HepG2 (cell line): ENCODE measurements around the gene OSGIN1. TPM values are rescaled to one million over a fixed set of nuclear protein-coding genes. Genes with fewer than 3 reads are reported as not detected.

Source experiments
- CHCHD3 ChIP-seq: sonication (generic); formaldehyde crosslinking; IDR thresholded peaks from 2 replicates; pipeline ENCODE4 v1.8.0; 2022; ENCODE audit warnings: mild to moderate bottlenecking, missing genetic modification reagents, moderate library complexity
- DPF2 ChIP-seq: sonication (generic); formaldehyde crosslinking; IDR thresholded peaks from 2 replicates; pipeline ENCODE4 v1.4.0; 2020; ENCODE audit warnings: mild to moderate bottlenecking, low read depth, missing genetic modification reagents, borderline replicate concordance
- GZF1 ChIP-seq: sonication (generic); formaldehyde crosslinking; IDR thresholded peaks from 2 replicates; pipeline ENCODE4 v1.5.1; 2020; ENCODE audit warnings: mild to moderate bottlenecking, missing genetic modification reagents
- MAFF ChIP-seq: IDR thresholded peaks from 2 replicates; pipeline ENCODE4 v1.6.1; 2011; ENCODE audit warnings: low read depth, low read length, improper control_type of control experiment
- SSRP1 ChIP-seq: IDR thresholded peaks from 2 replicates; pipeline ENCODE4 v1.6.1; 2016; ENCODE audit warnings: control low read depth
- ZFY ChIP-seq: sonication (generic); formaldehyde crosslinking; IDR thresholded peaks from 2 replicates; pipeline ENCODE4 v1.4.0; 2020; ENCODE audit warnings: missing genetic modification reagents
- ZGPAT ChIP-seq: IDR thresholded peaks from 2 replicates; pipeline ENCODE4 v1.6.1; 2016; ENCODE audit warnings: mild to moderate bottlenecking
- ZNF296 ChIP-seq: sonication (generic); formaldehyde crosslinking; conservative IDR thresholded peaks from 2 replicates; pipeline ENCODE4 v1.5.0; 2020; ENCODE audit warnings: mild to moderate bottlenecking, missing genetic modification reagents
- ZNF350 ChIP-seq: sonication (generic); formaldehyde crosslinking; IDR thresholded peaks from 2 replicates; pipeline ENCODE4 v1.4.0; 2020; ENCODE audit warnings: mild to moderate bottlenecking, low read depth, missing genetic modification reagents, borderline replicate concordance
- ZNF407 ChIP-seq: sonication (generic); formaldehyde crosslinking; IDR thresholded peaks from one replicate; pipeline ENCODE4 v1.5.1; 2020; ENCODE audit warnings: mild to moderate bottlenecking, missing genetic modification reagents; ENCODE audit errors: not compliant biosample characterization
- ZNF792 ChIP-seq: IDR thresholded peaks from 2 replicates; pipeline ENCODE4 v1.6.1; 2016
- polyA plus RNA-seq, 8 experiments: library from polyadenylated mRNA; depleted of rRNA in 3 of 8; stranded (reverse) in 7 of 8; unstranded in 1 of 8; fragments of >200 nt; fragmentation: Illumina TruSeq in 4 of 8; extraction: Trizol in 4 of 8; gene quantifications; 2 replicates each; pipeline versions ENCODE4 v1.2.1 to v1.2.3, GENCODE V29; 2011 to 2016; ENCODE audit warnings: low read depth in 4 of 8, missing spikeins in 1 of 8, mixed read lengths in 1 of 8; ENCODE audit not compliant: insufficient read depth in 1 of 8
- total RNA-seq, 5 experiments: library from RNA; depleted of rRNA; stranded (reverse); fragments of >200 nt; fragmentation: Illumina TruSeq; extraction: Trizol; gene quantifications; 2 replicates each; pipeline ENCODE4 v1.2.3, GENCODE V29; 2016; ENCODE audit warnings: low read depth in 1 of 5
- TF ChIP-seq, protein P1 (sequence below): sonication (generic); formaldehyde crosslinking; IDR thresholded peaks from 2 replicates; pipeline ENCODE4 v1.4.0; 2020; ENCODE audit warnings: missing genetic modification reagents, borderline replicate concordance
- TF ChIP-seq, protein P2 (sequence below): sonication (generic); formaldehyde crosslinking; IDR thresholded peaks from 2 replicates; pipeline ENCODE4 v1.8.1; 2023; ENCODE audit warnings: mild to moderate bottlenecking, moderate library complexity, missing genetic modification reagents

The OSGIN1 gene
- total and polyA plus RNA-seq, 2 of the 13 experiments (the other 11 are each of a cell fraction or from before 2014, with no cell fraction given) = 20.5 to 27.1 TPM

DNA sequence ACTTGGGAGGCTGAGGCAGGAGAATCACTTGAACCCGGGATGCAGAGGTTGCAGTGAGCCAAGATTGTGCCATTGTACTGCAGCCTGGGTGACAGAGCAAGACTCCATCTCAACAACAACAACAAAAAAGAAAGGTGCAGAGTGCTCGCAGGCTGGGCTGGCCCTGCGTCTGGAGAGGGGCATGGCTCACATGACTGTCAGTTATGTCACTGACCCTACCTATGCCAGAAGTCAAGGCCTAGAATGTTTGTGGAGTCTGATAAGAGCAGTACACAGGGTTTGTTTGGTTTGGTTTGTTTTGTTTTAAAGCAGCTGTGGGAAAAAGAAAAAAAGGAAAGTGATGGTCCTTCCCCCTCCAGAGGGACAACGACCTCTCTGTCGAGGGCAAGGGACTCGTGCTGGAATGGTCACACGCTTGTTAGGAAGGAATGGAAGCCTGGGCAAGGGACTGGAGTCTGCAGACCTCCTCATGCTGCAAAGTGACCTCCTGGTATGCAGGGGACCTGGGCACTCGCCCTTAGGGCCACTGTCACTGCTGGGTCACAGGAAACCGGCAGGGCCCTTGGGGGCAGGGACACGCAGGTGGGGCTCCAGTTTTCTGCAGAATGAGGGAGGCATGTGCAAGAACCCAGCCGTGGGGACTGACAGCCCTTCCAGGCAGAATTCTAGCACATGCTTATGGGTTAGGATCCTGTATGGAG, 10.1 kb upstream of the OSGIN1 start (continued):
- TF ChIP-seq, protein P1, sequence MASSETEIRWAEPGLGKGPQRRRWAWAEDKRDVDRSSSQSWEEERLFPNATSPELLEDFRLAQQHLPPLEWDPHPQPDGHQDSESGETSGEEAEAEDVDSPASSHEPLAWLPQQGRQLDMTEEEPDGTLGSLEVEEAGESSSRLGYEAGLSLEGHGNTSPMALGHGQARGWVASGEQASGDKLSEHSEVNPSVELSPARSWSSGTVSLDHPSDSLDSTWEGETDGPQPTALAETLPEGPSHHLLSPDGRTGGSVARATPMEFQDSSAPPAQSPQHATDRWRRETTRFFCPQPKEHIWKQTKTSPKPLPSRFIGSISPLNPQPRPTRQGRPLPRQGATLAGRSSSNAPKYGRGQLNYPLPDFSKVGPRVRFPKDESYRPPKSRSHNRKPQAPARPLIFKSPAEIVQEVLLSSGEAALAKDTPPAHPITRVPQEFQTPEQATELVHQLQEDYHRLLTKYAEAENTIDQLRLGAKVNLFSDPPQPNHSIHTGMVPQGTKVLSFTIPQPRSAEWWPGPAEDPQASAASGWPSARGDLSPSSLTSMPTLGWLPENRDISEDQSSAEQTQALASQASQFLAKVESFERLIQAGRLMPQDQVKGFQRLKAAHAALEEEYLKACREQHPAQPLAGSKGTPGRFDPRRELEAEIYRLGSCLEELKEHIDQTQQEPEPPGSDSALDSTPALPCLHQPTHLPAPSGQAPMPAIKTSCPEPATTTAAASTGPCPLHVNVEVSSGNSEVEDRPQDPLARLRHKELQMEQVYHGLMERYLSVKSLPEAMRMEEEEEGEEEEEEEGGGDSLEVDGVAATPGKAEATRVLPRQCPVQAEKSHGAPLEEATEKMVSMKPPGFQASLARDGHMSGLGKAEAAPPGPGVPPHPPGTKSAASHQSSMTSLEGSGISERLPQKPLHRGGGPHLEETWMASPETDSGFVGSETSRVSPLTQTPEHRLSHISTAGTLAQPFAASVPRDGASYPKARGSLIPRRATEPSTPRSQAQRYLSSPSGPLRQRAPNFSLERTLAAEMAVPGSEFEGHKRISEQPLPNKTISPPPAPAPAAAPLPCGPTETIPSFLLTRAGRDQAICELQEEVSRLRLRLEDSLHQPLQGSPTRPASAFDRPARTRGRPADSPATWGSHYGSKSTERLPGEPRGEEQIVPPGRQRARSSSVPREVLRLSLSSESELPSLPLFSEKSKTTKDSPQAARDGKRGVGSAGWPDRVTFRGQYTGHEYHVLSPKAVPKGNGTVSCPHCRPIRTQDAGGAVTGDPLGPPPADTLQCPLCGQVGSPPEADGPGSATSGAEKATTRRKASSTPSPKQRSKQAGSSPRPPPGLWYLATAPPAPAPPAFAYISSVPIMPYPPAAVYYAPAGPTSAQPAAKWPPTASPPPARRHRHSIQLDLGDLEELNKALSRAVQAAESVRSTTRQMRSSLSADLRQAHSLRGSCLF (CRISPR knock-in tag) = no peak
- TF ChIP-seq MAFF (no peak), ZNF792 (CRISPR knock-in tag) (peak; percentile 96), ZFY (CRISPR knock-in tag) (peak; percentile 58; the same call in 1 of the 2 replicates), ZGPAT (CRISPR knock-in tag) (peak; percentile 99), CHCHD3 (CRISPR knock-in tag) (no peak), ZNF296 (CRISPR knock-in tag) (peak; percentile 60; the same call in 1 of the 2 replicates), GZF1 (peak; percentile 56), ZNF350 (CRISPR knock-in tag) (peak; percentile 98), SSRP1 (peak; percentile 98), ZNF407 (CRISPR knock-in tag) (no peak), DPF2 (CRISPR knock-in tag) (peak; percentile 88)
- TF ChIP-seq, protein P2, sequence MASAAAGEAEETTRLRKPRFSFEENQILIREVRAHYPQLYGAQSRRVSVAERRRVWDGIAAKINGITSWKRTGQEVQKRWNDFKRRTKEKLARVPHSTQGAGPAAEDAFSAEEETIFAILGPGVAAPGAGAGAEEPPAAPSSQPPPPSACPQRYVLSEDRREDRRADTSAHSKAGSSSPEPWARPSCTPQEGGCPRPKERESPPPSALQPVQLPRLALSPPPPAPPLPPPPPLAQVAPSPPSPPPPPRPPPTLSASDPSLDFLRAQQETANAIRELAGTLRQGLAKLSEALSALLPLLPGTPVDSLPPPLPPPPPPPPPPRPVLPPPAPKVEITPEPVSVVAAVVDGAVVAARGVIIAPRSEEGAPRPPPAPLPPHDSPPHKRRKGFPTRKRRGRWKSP (CRISPR knock-in tag) = peak; percentile 93; the same call in 1 of the 2 replicates
